Measurements from ENCODE around the gene ATP2B2.

ATP2B2 gene

GRCh38 chr3:10281951-10282350, 223.4 kb downstream of the ATP2B2 start:
- Histone ChIP-seq H3F3A (ENCODE audit: low read depth) (no peaks in the 10 kb centered on the region), H3K27me3 (ENCODE audit: insufficient read depth, low read length, poor library complexity, severe bottlenecking) (no peaks in the 10 kb centered on the region), H4K20me1 (ENCODE audit: insufficient read depth, low read length, poor library complexity, severe bottlenecking) (peaks cover 4% of the 10 kb centered on the region), H3K9ac (ENCODE audit: low read depth, low read length, poor library complexity, severe bottlenecking) (no peak overlapping the region), H2AFZ (ENCODE audit: low read length) (no peak overlapping the region), H3K79me2 (ENCODE audit: insufficient read depth, low read length) (peaks cover 10% of the 10 kb centered on the region; the same call in 1 of the 2 replicates), H3K4me3 (ENCODE audit: low read length, poor library complexity, severe bottlenecking) (no peak overlapping the region), H3K4me1 (ENCODE audit: insufficient read depth, low read length, poor library complexity, severe bottlenecking) (no peaks in the 10 kb centered on the region), H3K9me2 (replicated peaks; ENCODE audit: low read depth, low read length) (no peaks in the 10 kb centered on the region), H3K9me3 (ENCODE audit: insufficient read depth, low read depth, low read length) (no peaks in the 10 kb centered on the region), H3K36me3 (ENCODE audit: insufficient read depth, low read length) (peaks cover 77% of the 10 kb centered on the region), H3K4me2 (ENCODE audit: low read depth, low read length, poor library complexity, severe bottlenecking) (no peak overlapping the region)
- TF ChIP-seq CTCF (conservative IDR thresholded peaks at IDR 0.05; ENCODE audit: low read length) = no peak
- no peak for TF ChIP-seq EZH2phosphoT487 (IDR thresholded peaks at IDR 0.05; ENCODE audit: borderline replicate concordance)

DNA sequence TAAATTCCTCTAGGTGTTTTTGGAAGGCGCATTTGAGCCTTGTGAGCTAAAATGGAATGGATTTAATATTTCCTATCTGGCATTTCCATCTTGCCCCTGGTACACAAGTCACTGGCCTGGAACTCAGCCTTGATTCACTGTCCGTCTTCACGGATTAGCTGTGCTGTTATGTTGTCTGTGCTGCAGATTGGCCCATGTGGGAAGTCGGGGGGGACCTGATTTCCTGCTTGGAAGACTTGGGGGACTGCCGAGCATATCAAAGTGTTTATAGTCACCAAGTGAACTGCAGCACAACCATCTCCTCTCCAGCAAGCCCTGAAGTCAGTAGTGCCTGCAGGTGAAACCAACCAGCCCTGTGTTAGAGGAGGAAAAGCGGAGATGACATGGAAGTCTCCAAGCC, 224.8 kb downstream of the ATP2B2 start:
- Histone ChIP-seq H4K20me1 (ENCODE audit: insufficient read depth, low read length, poor library complexity, severe bottlenecking) (peaks cover 11% of the 10 kb centered on the region), H3K9me3 (ENCODE audit: insufficient read depth, low read depth, low read length) (no peaks in the 10 kb centered on the region), H3K4me3 (ENCODE audit: low read length, poor library complexity, severe bottlenecking) (no peak overlapping the region), H3K27me3 (ENCODE audit: insufficient read depth, low read length, poor library complexity, severe bottlenecking) (no peaks in the 10 kb centered on the region), H3K9ac (ENCODE audit: low read depth, low read length, poor library complexity, severe bottlenecking) (no peak overlapping the region), H3K4me2 (ENCODE audit: low read depth, low read length, poor library complexity, severe bottlenecking) (no peak overlapping the region), H3K36me3 (ENCODE audit: insufficient read depth, low read length) (peaks cover 85% of the 10 kb centered on the region), H2AFZ (ENCODE audit: low read length) (no peak overlapping the region), H3K79me2 (ENCODE audit: insufficient read depth, low read length) (peaks cover 23% of the 10 kb centered on the region; the same call in 1 of the 2 replicates), H3K9me2 (replicated peaks; ENCODE audit: low read depth, low read length) (no peaks in the 10 kb centered on the region), H3K4me1 (ENCODE audit: insufficient read depth, low read length, poor library complexity, severe bottlenecking) (no peaks in the 10 kb centered on the region), H3F3A (ENCODE audit: low read depth) (no peaks in the 10 kb centered on the region)
- TF ChIP-seq EZH2phosphoT487 (IDR thresholded peaks at IDR 0.05; ENCODE audit: borderline replicate concordance) (no peak), CTCF (conservative IDR thresholded peaks at IDR 0.05; ENCODE audit: low read length) (no peak)

DNA sequence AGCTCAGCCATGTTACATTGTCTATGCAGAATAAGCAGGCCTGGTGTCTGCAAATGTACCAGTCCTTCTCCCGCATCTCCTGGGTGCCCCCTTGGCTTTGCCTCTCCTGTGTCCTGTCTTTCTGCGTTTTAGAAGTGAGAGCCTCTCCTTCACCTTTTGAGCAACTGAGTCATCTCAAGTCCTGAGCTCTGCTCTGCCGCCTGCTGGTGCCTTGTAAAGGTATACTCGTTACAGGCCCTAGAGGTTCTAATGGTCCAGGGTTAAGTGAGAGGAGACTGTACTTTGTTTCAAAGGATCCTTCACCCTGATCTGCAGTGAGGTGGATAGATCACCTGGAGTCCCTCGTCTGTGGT, 225.2 kb downstream of the ATP2B2 start:
- no peaks in the 10 kb centered on the region for H3F3A ChIP-seq (ENCODE audit: low read depth)
- H3K36me3 ChIP-seq (ENCODE audit: insufficient read depth, low read length) = peaks cover 83% of the 10 kb centered on the region
- no peaks in the 10 kb centered on the region for H3K27me3 ChIP-seq (ENCODE audit: insufficient read depth, low read length, poor library complexity, severe bottlenecking)
- no peak overlapping the region for H2AFZ ChIP-seq (ENCODE audit: low read length)
- TF ChIP-seq EZH2phosphoT487 (IDR thresholded peaks at IDR 0.05; ENCODE audit: borderline replicate concordance) (no peak), CTCF (conservative IDR thresholded peaks at IDR 0.05; ENCODE audit: low read length) (0 out of 2 replicates have a peak, but pooled peaks have one; percentile 21)
- peaks cover 27% of the 10 kb centered on the region; the same call in 1 of the 2 replicates for H3K79me2 ChIP-seq (ENCODE audit: insufficient read depth, low read length)
- no peaks in the 10 kb centered on the region for H3K9me3 ChIP-seq (ENCODE audit: insufficient read depth, low read depth, low read length)
- H3K4me1 ChIP-seq (ENCODE audit: insufficient read depth, low read length, poor library complexity, severe bottlenecking) = no peaks in the 10 kb centered on the region
- no peak overlapping the region for H3K4me3 ChIP-seq (ENCODE audit: low read length, poor library complexity, severe bottlenecking)
- H3K9me2 ChIP-seq (replicated peaks; ENCODE audit: low read depth, low read length) = no peaks in the 10 kb centered on the region
- H3K4me2 ChIP-seq (ENCODE audit: low read depth, low read length, poor library complexity, severe bottlenecking) = no peak overlapping the region
- peaks cover 15% of the 10 kb centered on the region for H4K20me1 ChIP-seq (ENCODE audit: insufficient read depth, low read length, poor library complexity, severe bottlenecking)
- no peak overlapping the region for H3K9ac ChIP-seq (ENCODE audit: low read depth, low read length, poor library complexity, severe bottlenecking)

Measured in Loucy (cell line).